Endometrial microvascular endothelial cells (primary cell): Measurements from ENCODE around the gene GSK3A. TPM values are rescaled to one million over a fixed set of nuclear protein-coding genes. Genes with fewer than 3 reads are reported as not detected.
"Not testable (repeated sequence)": the region's sequence is repeated elsewhere in the genome, so short reads cannot be mapped to it uniquely, and the experiment has no call there.

Experiments
- in situ Hi-C: cut with HindIII; loops from 2 replicates; pipeline ENCODE4 v1.10.0; 2017; ENCODE audit warnings: low sequenced_read_pairs, low pct_unique_long_range_greater_than_20kb; ENCODE audit errors: inconsistent ontology term
- total RNA-seq: library from RNA; depleted of rRNA; stranded (reverse); fragments of >200 nt; gene quantifications from one replicate; pipeline ENCODE4 v1.2.3, GENCODE V29; 2015; ENCODE audit errors: inconsistent ontology term

GSK3A gene
- total RNA-seq, 1 donor from 2014 or later: 33.9 TPM

GRCh38 chr19:42271045-42271419 is 28.6 kb upstream of the GSK3A start:
- in situ Hi-C loops: no loop called here

DNA sequence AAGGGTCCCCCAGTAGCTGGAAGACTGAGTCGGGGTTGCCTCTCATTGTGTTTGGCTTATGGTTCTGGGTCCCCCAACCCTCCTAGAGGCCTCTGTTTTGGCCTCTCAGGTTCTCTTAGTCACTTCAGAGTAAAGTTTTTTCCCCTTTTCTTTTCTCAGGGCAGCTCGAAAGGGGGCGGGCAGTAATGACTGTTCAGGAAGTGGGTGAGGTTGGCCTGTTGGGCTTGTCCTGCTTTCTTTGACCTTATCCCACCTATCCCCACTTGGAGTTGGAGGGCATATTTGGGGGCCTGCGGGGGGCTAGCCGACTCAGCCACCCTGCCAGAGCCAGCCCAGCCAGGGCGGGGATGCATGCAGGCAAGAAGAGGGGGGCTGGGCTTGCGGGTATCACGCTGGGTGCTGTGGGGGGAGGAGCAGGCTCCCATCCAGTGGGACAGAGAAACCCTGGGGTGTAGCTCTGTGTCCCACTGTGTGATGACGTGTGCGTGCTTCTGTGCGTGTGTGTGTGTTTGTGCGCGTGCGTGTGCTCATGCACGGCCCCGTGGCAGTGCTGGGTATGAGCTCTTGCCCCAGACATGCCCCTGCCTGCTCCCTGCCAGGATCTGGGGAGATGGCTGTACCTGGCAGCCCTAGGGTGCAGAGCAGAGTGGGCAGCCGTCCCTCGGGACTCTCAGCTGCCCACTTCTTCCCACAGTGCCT is 28.1 kb upstream of the GSK3A start:
- in situ Hi-C loops: no loop called here

GRCh38 chr19:42269478-42270345 is 27.3 kb upstream of the GSK3A start:
- in situ Hi-C loops: no loop called here

- in situ Hi-C loops: no loop called here
Measured at GRCh38 chr19:42268704-42269477, 26.5 kb upstream of the GSK3A start, which contains the start of gene CIC. CIC (plus strand) TSS chr19:42269252; CDS start chr19:42271784, 2,532 bp downstream.

GRCh38 chr19:42268142-42268703 is 25.8 kb upstream of the GSK3A start:
- in situ Hi-C loops: no loop called here

DNA sequence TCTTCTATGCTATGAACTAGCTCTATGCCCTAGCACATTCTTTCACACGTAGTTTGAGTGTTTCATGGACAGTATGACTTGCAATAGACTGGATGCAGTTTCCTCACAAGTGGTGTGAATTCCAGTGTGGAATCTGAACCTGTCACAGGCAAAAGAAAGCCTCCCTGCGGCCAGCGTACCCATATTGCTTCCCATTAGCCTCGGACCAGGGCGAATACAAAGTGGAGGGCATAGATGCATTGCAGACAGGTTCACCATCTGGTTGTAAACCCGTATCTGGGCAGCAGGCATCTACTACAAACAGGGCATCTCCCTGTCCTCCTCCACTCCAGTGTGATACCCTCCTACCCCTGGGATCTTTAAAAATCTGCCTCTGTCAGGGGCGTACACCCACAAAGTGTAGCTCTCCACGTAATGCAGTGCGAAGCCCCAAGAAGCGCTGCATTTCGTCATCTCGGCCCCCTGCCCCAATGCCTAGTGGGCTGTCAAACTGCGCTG is 25.3 kb upstream of the GSK3A start:
- in situ Hi-C loops: no loop called here

DNA sequence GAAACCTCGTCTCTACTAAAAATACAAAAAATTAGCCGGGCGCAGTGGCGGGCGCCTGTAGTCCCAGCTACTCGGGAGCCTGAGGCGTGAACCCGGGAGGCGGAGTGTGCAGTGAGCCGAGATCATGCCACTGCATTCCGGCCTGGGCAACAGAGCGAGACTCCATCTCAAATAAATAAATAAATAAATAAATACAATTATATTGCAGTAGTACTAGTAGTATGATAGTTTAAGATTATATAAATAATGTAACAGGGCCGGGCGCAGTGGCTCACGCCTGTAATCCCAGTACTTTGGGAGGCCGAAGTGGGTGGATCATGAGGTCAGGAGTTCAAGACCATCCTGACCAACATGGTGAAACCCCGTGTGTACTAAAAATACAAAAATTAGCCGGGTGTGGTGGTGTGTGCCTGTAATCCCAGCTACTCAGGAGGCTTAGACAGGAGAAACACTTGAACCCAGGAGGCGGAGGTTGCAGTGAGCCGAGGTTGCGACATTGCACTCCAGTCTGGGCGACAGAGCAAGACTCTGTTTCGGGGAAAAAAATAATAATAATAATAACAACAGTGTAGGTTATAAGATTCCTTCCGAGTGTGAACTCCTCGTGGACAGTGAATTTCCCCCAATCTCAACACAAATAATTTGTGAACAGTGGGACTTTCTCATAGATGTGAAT is 24.7 kb upstream of the GSK3A start:
- in situ Hi-C loops: not testable (repeated sequence)

DNA sequence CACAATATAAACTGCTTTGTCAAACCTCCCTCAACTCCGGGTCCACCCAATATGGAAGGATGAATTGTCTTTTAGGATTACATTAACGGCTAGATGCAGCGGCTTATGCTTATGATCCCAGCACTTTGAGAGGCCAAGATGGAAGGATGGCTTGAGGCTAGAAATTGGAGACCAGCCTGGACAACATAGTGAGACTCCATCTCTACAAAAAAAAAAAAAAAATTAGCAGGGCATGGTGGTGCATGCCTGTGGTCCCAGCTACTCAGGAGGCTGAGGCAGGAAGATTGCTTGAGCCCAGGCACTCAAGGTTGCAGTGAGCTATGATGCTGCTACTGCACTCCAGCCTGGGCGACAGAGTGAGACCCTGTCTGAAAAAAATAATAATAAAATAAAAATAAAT is 23.7 kb upstream of the GSK3A start:
- in situ Hi-C loops: not testable (repeated sequence)

GRCh38 chr19:42261763-42262162 is 19.4 kb upstream of the GSK3A start:
- in situ Hi-C loops: no loop called here

DNA sequence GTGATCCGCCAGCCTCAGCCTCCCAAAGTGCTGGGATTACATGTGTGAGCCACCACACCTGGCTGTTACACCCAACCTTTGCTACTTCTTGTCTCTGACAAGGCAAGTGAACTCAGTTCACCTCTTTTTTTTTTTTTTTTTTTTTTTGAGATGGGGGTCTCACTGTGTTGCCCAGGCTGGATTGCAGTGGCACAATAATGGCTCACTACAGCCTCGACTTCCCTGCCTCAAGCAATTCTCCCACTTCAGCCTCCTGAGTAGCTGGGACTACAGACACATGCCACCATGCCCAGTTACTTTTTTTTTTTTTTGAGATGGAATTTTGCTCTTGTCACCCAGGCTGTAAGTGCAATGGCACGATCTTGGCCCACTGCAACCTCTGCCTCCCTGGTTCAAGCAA is 15.4 kb upstream of the GSK3A start:
- in situ Hi-C loops: not testable (repeated sequence)

- in situ Hi-C loops: no loop called here
Measured at GRCh38 chr19:42255766-42256745, 13.7 kb upstream of the GSK3A start.

- in situ Hi-C loops: no loop called here
Measured at GRCh38 chr19:42254850-42255765, 12.7 kb upstream of the GSK3A start, which contains the start of gene ERF. ERF (minus strand) TSS chr19:42255128; CDS start chr19:42254999, 129 bp downstream.

- in situ Hi-C loops: no loop called here
Measured at GRCh38 chr19:42254089-42254849, 11.9 kb upstream of the GSK3A start.

DNA sequence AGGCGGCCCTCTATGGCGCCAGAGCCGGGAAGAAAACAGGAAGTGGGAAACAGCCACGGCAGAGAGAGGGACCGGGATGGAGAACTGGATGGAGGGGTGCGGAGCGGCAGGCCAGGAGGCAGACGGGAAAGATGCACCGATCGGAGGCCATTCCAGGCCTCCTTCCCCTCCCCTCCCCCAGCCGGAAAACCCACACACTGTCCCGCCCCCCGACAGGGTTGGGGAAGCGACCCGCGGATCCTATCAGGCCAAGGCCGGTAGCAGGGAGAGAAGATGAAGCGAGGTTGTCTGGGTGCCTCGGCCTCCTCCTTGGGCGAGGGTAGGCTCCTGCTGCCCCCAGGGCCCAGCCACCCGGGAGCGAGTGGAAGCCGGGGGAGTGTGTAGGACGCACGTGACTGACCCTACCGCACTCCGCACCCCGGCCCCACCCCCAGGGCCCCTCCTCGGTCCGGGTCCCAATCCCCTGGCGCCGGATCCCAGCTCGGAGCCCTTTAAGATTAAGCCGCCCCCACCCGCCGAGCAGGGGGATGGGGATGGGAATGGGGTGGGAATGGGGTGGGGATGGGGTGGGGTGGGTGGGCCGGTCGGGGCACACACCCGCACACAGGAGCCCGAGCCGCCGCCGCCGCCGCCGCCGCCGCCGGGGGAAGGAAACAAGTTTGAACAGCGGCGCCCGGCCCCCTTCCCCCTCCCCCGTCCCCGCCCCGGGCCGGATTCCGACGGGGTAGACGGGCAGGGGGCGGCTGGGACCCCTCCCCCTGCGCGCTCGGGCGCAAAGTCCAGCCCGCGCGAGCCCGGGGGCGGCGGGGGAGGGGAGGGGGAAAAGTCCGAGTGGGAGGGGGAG is 11.1 kb upstream of the GSK3A start:
- in situ Hi-C loops: no loop called here
